ENCODE measurements around the gene ZFPL1.

The ZFPL1 gene

DNA sequence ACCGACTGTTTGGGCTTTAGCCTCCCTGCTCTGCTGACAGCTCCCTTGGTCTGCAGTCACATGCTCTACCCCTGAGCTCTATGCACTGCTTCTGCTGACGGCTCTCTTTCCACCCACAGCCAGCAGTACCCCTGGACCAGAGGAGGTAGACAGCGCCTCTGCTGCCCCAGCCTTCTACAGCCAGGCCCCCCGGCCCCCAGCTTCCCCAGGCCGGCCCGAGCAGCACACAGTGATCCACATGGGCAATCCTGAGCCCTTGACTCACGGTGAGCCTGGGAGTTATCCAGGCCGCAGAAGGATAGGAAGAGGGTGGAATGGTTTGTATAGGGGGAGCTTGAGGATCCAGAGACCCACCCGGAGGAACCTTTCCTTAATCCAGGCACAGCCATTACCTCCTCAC is 2.8 kb downstream of the ZFPL1 start:
- TF ChIP-seq, protein P1, sequence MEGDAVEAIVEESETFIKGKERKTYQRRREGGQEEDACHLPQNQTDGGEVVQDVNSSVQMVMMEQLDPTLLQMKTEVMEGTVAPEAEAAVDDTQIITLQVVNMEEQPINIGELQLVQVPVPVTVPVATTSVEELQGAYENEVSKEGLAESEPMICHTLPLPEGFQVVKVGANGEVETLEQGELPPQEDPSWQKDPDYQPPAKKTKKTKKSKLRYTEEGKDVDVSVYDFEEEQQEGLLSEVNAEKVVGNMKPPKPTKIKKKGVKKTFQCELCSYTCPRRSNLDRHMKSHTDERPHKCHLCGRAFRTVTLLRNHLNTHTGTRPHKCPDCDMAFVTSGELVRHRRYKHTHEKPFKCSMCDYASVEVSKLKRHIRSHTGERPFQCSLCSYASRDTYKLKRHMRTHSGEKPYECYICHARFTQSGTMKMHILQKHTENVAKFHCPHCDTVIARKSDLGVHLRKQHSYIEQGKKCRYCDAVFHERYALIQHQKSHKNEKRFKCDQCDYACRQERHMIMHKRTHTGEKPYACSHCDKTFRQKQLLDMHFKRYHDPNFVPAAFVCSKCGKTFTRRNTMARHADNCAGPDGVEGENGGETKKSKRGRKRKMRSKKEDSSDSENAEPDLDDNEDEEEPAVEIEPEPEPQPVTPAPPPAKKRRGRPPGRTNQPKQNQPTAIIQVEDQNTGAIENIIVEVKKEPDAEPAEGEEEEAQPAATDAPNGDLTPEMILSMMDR (IDR thresholded peaks at IDR 0.05) = no peak

DNA sequence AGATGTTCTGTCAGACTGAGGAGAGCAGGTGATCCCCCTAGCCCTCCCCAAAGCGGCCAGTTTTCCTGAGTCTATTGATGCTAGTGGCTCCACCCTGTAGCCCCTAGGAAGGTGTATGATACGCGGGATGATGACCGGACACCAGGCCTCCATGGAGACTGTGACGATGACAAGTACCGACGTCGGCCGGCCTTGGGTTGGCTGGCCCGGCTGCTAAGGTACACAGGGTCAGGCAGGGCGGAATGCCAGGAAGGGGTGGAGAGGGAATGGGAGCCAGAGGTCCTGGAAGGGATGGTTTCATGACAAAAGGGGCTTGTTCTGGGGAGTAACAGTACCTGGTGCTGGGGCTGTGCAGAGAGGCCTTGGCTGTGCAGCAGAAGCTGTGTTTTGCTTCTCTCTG is 3.2 kb downstream of the ZFPL1 start:
- TF ChIP-seq, protein P1 (IDR thresholded peaks at IDR 0.05) = no peak

DNA sequence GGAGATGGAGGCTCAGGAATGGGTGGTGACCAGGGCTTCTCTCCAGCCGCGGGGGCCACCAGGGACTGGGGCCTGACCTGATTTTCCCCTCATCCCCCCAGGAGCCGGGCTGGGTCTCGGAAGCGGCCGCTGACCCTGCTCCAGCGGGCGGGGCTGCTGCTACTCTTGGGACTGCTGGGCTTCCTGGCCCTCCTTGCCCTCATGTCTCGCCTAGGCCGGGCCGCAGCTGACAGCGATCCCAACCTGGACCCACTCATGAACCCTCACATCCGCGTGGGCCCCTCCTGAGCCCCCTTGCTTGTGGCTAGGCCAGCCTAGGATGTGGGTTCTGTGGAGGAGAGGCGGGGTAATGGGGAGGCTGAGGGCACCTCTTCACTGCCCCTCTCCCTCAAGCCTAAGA is 3.8 kb downstream of the ZFPL1 start:
- TF ChIP-seq, protein P1 (IDR thresholded peaks at IDR 0.05) = no peak

DNA sequence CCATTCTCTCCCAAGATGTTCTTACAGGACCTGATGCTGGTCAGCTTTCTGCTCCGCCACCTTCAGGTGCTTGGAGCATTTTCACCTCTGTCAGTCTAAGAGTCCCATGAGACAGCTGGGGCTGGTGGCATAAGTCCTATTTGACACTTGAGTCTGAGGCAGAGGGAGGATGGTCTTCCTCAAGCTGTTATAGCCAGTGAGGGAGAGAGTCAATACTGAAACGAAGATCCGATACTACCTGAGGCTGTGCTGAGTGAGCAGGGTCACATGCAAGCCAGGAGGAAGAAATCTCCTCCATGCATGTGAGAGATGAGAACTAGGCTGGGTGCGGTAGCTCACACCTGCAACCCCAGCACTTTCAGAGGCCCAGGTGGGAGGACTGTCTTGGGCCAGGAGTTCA is 5.6 kb downstream of the ZFPL1 start:
- TF ChIP-seq, protein P1 (IDR thresholded peaks at IDR 0.05) = no peak

DNA sequence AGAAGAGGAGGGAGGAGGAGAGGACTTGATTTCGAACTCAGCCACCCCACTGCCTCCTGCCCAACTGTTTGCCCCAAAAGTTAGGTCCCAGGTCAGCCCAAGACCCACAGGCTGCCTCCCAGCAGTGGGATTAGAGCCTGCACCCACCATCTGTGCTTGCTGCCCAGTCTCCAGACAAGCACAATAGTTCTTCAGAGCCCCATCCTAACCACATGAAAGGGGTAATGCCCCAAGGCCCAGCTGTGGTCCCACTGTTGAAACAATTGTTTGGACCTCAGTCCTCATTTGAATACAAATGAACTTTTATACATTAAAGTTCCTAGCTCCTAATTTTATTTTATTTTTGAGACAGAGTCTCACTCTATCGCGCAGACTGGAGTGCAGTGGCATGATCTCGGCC is 6.6 kb downstream of the ZFPL1 start:
- TF ChIP-seq, protein P1 (IDR thresholded peaks at IDR 0.05) = no peak

DNA sequence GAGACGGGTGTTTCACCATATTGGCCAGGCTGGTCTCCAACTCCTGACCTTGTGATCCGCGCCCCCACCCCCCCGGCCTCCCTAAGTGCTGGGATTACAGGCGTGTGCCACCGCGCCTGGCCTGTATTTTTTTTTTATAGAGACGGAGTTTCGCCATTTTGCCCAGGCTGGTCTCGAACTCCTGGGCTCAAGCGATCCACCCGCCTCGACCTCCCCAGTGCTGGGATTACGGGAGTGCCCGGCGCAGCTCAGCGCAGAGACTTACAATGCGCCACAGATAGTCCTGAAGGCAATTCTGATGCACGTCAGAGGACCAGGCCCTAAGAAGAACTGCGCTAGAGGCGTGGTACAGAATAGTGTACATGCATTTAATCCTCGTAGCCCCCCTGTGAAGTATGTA is 11.4 kb downstream of the ZFPL1 start:
- TF ChIP-seq, protein P1 (IDR thresholded peaks at IDR 0.05) = no peak

DNA sequence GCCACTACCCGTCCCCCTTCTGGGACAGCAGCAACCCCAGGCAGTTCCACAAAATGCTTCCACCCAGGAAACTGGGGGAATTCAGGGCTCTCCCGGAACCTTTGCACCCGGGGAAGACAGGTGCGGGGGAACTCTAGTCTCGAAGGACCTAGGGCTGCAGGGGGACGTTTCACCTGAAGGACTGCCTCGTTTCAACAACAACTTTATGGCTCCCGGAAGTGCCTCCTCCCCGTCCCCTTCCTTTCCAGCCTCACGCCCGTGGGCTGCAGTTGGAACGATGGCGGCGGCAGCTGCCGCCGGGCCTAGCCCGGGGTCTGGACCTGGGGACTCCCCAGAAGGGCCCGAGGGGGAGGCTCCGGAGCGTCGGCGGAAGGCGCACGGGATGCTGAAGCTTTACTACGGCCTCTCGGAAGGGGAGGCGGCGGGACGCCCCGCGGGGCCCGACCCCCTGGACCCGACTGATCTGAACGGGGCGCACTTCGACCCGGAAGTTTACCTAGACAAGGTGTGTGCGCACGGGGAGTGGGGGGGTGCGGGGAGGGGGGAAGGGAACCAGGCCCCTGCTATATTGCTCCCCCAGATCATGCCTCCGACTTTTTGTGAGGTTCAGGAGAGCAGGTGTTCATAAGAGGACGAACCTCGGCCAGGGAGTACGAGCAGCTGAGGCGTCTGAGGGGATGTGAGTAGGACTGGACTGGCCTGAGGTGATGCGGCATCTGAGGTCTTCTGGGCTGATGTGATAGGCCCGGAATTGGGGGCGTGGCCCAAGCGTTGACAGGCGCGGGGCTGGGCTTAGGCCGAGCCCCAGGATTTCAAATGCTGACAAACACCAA is 12.2 kb downstream of the ZFPL1 start, which contains the start of gene VPS51:
VPS51 (plus strand) TSS at position 241 of the 833 bp plus-strand sequence; CDS start at position 278, 37 bp downstream.
- TF ChIP-seq, protein P1 (IDR thresholded peaks at IDR 0.05) = no peak

Data from LNCAP (cell line).